HG02870 (cell line): ENCODE data around the gene ADAMTS17.
"Not testable (repeated sequence)": the region's sequence is repeated elsewhere in the genome, so short reads cannot be mapped to it uniquely, and the experiment has no call there.

Experiments used
- ATAC-seq: cut with Tn5 transposase; IDR thresholded peaks from one replicate; pipeline ENCODE4 v1.9.1; 2021; ENCODE audit warnings: mild to moderate bottlenecking, moderate library complexity; ENCODE audit not compliant: unreplicated experiment

Gene ADAMTS17

GRCh38 chr15:100340721-100341238, 995 bp downstream of the ADAMTS17 start:
- no peak for ATAC-seq

GRCh38 chr15:100339999-100340398, 1.8 kb downstream of the ADAMTS17 start:
- ATAC-seq = no peak

GRCh38 chr15:100339451-100339850, 2.3 kb downstream of the ADAMTS17 start:
- not testable (repeated sequence) for ATAC-seq

GRCh38 chr15:100338971-100339444, 2.8 kb downstream of the ADAMTS17 start:
- no peak for ATAC-seq

GRCh38 chr15:100338247-100338646, 3.5 kb downstream of the ADAMTS17 start:
- no peak for ATAC-seq

GRCh38 chr15:100337096-100338044, 4.4 kb downstream of the ADAMTS17 start:
- ATAC-seq = no peak

GRCh38 chr15:100336061-100336460, 5.7 kb downstream of the ADAMTS17 start:
- ATAC-seq = no peak

- ATAC-seq = no peak
Measured at GRCh38 chr15:100335335-100335999, 6.3 kb downstream of the ADAMTS17 start.

- ATAC-seq = no peak
Measured at GRCh38 chr15:100334905-100335304, 6.9 kb downstream of the ADAMTS17 start.

- ATAC-seq = no peak
Measured at GRCh38 chr15:100334456-100334855, 7.3 kb downstream of the ADAMTS17 start.

- no peak for ATAC-seq
Measured at GRCh38 chr15:100334015-100334414, 7.8 kb downstream of the ADAMTS17 start.

GRCh38 chr15:100333236-100333635, 8.5 kb downstream of the ADAMTS17 start:
- no peak for ATAC-seq

- no peak for ATAC-seq
Measured at GRCh38 chr15:100332721-100333120, 9.1 kb downstream of the ADAMTS17 start.

GRCh38 chr15:100332231-100332630, 9.5 kb downstream of the ADAMTS17 start:
- no peak for ATAC-seq

- ATAC-seq = no peak
Measured at GRCh38 chr15:100330629-100331215, 11.1 kb downstream of the ADAMTS17 start.

GRCh38 chr15:100330221-100330620, 11.6 kb downstream of the ADAMTS17 start:
- ATAC-seq = no peak

GRCh38 chr15:100328796-100329195, 13.0 kb downstream of the ADAMTS17 start:
- no peak for ATAC-seq

GRCh38 chr15:100318880-100319279, 22.9 kb downstream of the ADAMTS17 start:
- ATAC-seq = no peak

GRCh38 chr15:100314809-100315400, 26.9 kb downstream of the ADAMTS17 start:
- no peak for ATAC-seq

- no peak for ATAC-seq
Measured at GRCh38 chr15:100311833-100312476, 29.8 kb downstream of the ADAMTS17 start.
